Measurements from ENCODE around the gene TRPV6. TPM values are rescaled to one million over a fixed set of nuclear protein-coding genes. Genes with fewer than 3 reads are reported as not detected.

Gene TRPV6
- total RNA-seq, 6 experiments from 2014 or later, result 0.06 to 1.5 (median 0.75) TPM

- Histone ChIP-seq H3K27me3 (no peaks in the 10 kb centered on the region), H3K27ac (no peak overlapping the region), H3K9me3 (no peaks in the 10 kb centered on the region), H3K4me1 (no peaks in the 10 kb centered on the region), H3K4me3 (no peak overlapping the region), H3K36me3 (no peaks in the 10 kb centered on the region)
- intact Hi-C loops (cut with DNase I), result loop anchor here (10.0 kb wide), 1 partner anchor 130 kb away; no protein-coding TSS in a partner anchor
- TF ChIP-seq CTCF (IDR thresholded peaks at IDR 0.05), result no peak
- no peak for TF ChIP-seq POLR2A (IDR thresholded peaks at IDR 0.05)
- DNase-seq, result no peak
- no peak for ATAC-seq
- 100% methylated on average over 1 of the region's 7 CpGs for WGBS (ENCODE audit: insufficient coverage, low coverage, low lambda C conversion rate, missing lambda C conversion rate)
These were observed 11.1 kb downstream of the TRPV6 start for GRCh38 chr7:142874409-142874808.

- ATAC-seq, result no peak
- DNase-seq, result no peak
- H3K4me1 ChIP-seq, result no peaks in the 10 kb centered on the region
- no peaks in the 10 kb centered on the region for H3K36me3 ChIP-seq
- H3K27me3 ChIP-seq, result no peaks in the 10 kb centered on the region
- H3K9me3 ChIP-seq, result no peaks in the 10 kb centered on the region
- intact Hi-C loops (cut with DNase I), result loop anchor here (10.0 kb wide), 1 partner anchor 131 kb away; no protein-coding TSS in a partner anchor
- 56% methylated on average over 1 of the region's 5 CpGs for WGBS (ENCODE audit: insufficient coverage, low coverage, low lambda C conversion rate, missing lambda C conversion rate)
- H3K4me3 ChIP-seq, result no peak overlapping the region
- no peak overlapping the region for H3K27ac ChIP-seq
- no peak for TF ChIP-seq POLR2A (IDR thresholded peaks at IDR 0.05)
- TF ChIP-seq CTCF (IDR thresholded peaks at IDR 0.05), result no peak
These were observed 11.7 kb downstream of the TRPV6 start for GRCh38 chr7:142873871-142874270.

GRCh38 chr7:142873281-142873784 is 12.2 kb downstream of the TRPV6 start:
- Histone ChIP-seq H3K4me1 (no peaks in the 10 kb centered on the region), H3K27me3 (no peaks in the 10 kb centered on the region), H3K27ac (no peak overlapping the region), H3K36me3 (no peaks in the 10 kb centered on the region), H3K4me3 (no peak overlapping the region), H3K9me3 (no peaks in the 10 kb centered on the region)
- intact Hi-C loops (cut with DNase I), result loop anchor here (10.0 kb wide), 1 partner anchor 131 kb away; no protein-coding TSS in a partner anchor
- TF ChIP-seq CTCF (IDR thresholded peaks at IDR 0.05), result peak; percentile 20 to 36 (median 33)
- no peak for TF ChIP-seq POLR2A (IDR thresholded peaks at IDR 0.05)
- DNase-seq, result peak in 1 of 3 donors; percentile 47
- whole genome bisulfite sequencing (ENCODE audit: insufficient coverage, low coverage, low lambda C conversion rate, missing lambda C conversion rate), result 48% methylated on average over 8 of the region's 11 CpGs
- peak in 3 of 4 donors; percentile 4 to 58 (median 35) for ATAC-seq

GRCh38 chr7:142872106-142872675 is 13.4 kb downstream of the TRPV6 start:
- 83% methylated on average over 5 of the region's 15 CpGs for WGBS (ENCODE audit: insufficient coverage, low coverage, low lambda C conversion rate, missing lambda C conversion rate)
- peak in 1 of 3 donors; percentile 35 for DNase-seq
- Histone ChIP-seq H3K36me3 (no peaks in the 10 kb centered on the region), H3K4me1 (no peaks in the 10 kb centered on the region), H3K9me3 (no peaks in the 10 kb centered on the region), H3K27ac (no peak overlapping the region), H3K4me3 (no peak overlapping the region), H3K27me3 (no peaks in the 10 kb centered on the region)
- intact Hi-C loops (cut with DNase I), result loop anchor here (10.0 kb wide), 1 partner anchor 133 kb away; no protein-coding TSS in a partner anchor
- ATAC-seq, result no peak
- TF ChIP-seq CTCF (IDR thresholded peaks at IDR 0.05) (no peak), POLR2A (IDR thresholded peaks at IDR 0.05) (no peak)
